SU-DHL-6 (cell line): ENCODE measurements around the gene VPS4A.

ENCODE experiments used
- H2AFZ ChIP-seq: fragments of 200-600 bp; sonication (generic); 2 replicates; pipeline ENCODE4 v1.6.1; 2014; ENCODE audit warnings: low read depth, mild to moderate bottlenecking, moderate library complexity, mixed read lengths, antibody characterized with exemption, low read length; ENCODE audit not compliant: severe bottlenecking
- H3F3A ChIP-seq: fragments of 200-600 bp; shearing (Covaris generic); 2 replicates; pipeline ENCODE4 v1.6.0; 2016; ENCODE audit warnings: antibody characterized with exemption, mild to moderate bottlenecking; ENCODE audit not compliant: insufficient read depth
- H3K27ac ChIP-seq: fragments of 200-600 bp; sonication (generic); 2 replicates; pipeline ENCODE4 v1.5.1; 2016; ENCODE audit warnings: low read depth, mild to moderate bottlenecking, low read length, moderate library complexity, mixed read lengths
- H3K27me3 ChIP-seq: fragments of 200-600 bp; sonication (generic), shearing (Covaris generic); 2 replicates; pipeline ENCODE4 v1.6.0; 2014; ENCODE audit warnings: mild to moderate bottlenecking, low read length
- H3K36me3 ChIP-seq: fragments of 200-600 bp; sonication (generic); 2 replicates; pipeline ENCODE4 v1.6.1; 2014; ENCODE audit warnings: mild to moderate bottlenecking, low read length, mixed read lengths
- H3K4me2 ChIP-seq: fragments of 300-600, 200-600 bp; shearing (Covaris generic), sonication (generic); 2 replicates; pipeline ENCODE4 v1.6.0; 2014; ENCODE audit warnings: low read length, low read depth, mild to moderate bottlenecking; ENCODE audit not compliant: poor library complexity, severe bottlenecking
- H3K4me3 ChIP-seq: fragments of 200-600 bp; sonication (generic); 2 replicates; pipeline ENCODE4 v1.5.1; 2014; ENCODE audit warnings: antibody characterized with exemption, low read length, mild to moderate bottlenecking, mixed read lengths; ENCODE audit not compliant: insufficient read depth, poor library complexity, severe bottlenecking
- H3K79me2 ChIP-seq: fragments of 200-600 bp; sonication (generic); 2 replicates; pipeline ENCODE4 v1.6.1; 2014; ENCODE audit warnings: mild to moderate bottlenecking, low read length, moderate library complexity; ENCODE audit not compliant: insufficient read depth
- H3K9ac ChIP-seq: fragments of 200-600 bp; sonication (generic); 2 replicates; pipeline ENCODE4 v1.7.0; 2014; ENCODE audit warnings: mild to moderate bottlenecking, low read length
- H3K9me2 ChIP-seq: fragments of 200-600 bp; sonication (generic); replicated peaks from 2 replicates; pipeline ENCODE4 v1.6.1; 2014; ENCODE audit warnings: low read length; ENCODE audit not compliant: insufficient read depth
- H3K9me3 ChIP-seq: fragments of 200-600 bp; sonication (generic); 2 replicates; pipeline ENCODE4 v1.6.1; 2014; ENCODE audit warnings: low read length, mixed read lengths; ENCODE audit not compliant: insufficient read depth
- H4K20me1 ChIP-seq: fragments of 200-600 bp; sonication (generic); 2 replicates; pipeline ENCODE4 v1.6.1; 2014; ENCODE audit warnings: low read depth, mild to moderate bottlenecking, antibody characterized with exemption, low read length, moderate library complexity, mixed read lengths
- CTCF ChIP-seq: fragments of 200-600 bp; sonication (generic); IDR thresholded peaks from one replicate; pipeline ENCODE4 v1.5.1; 2017; ENCODE audit warnings: antibody characterized with exemption, mild to moderate bottlenecking, low read length, moderate library complexity; ENCODE audit not compliant: insufficient read depth, poor library complexity, severe bottlenecking
- EZH2phosphoT487 ChIP-seq: fragments of 200-600 bp; sonication (generic), shearing (Covaris generic); conservative IDR thresholded peaks from 2 replicates; pipeline ENCODE4 v1.6.1; 2018; ENCODE audit warnings: mild to moderate bottlenecking, antibody characterized with exemption, low read length, moderate library complexity, mixed read lengths

The VPS4A gene

GRCh38 chr16:69338557-69339288, 27.6 kb downstream of the VPS4A start:
- Histone ChIP-seq H2AFZ (peak overlapping the region; percentile 73), H3K79me2 (peaks cover 37% of the 10 kb centered on the region), H3K4me2 (peak overlapping the region; percentile 88), H3K4me3 (peak overlapping the region; percentile 82), H3K9me3 (no peaks in the 10 kb centered on the region), H3F3A (peaks cover 24% of the 10 kb centered on the region), H3K9ac (peak overlapping the region; percentile 97), H3K36me3 (peaks cover 14% of the 10 kb centered on the region), H3K27ac (peak overlapping the region; percentile 71), H3K27me3 (no peaks in the 10 kb centered on the region), H3K9me2 (no peaks in the 10 kb centered on the region), H4K20me1 (no peaks in the 10 kb centered on the region)
- TF ChIP-seq CTCF: no peak
- TF ChIP-seq EZH2phosphoT487: no peak

- H3K27me3 ChIP-seq: no peaks in the 10 kb centered on the region
- no peaks in the 10 kb centered on the region for H3K9me3 ChIP-seq
- peak within 1 kb of the TSS; percentile 73 for H2AFZ ChIP-seq
- H3K4me2 ChIP-seq: peak within 1 kb of the TSS; percentile 88
- H3K9ac ChIP-seq: peak within 1 kb of the TSS; percentile 97
- TF ChIP-seq EZH2phosphoT487: no peak
- TF ChIP-seq CTCF: peak; percentile 35
- H3K36me3 ChIP-seq: peaks cover 16% of the 10 kb centered on the region
- peaks cover 37% of the 10 kb centered on the region for H3K79me2 ChIP-seq
- no peaks in the 10 kb centered on the region for H4K20me1 ChIP-seq
- H3K9me2 ChIP-seq: no peaks in the 10 kb centered on the region
- peak within 1 kb of the TSS; percentile 71 for H3K27ac ChIP-seq
- peak within 1 kb of the TSS; percentile 82 for H3K4me3 ChIP-seq
- H3F3A ChIP-seq: peaks cover 24% of the 10 kb centered on the region
Measured at GRCh38 chr16:69339289-69340094, 28.3 kb downstream of the VPS4A start, which contains the start of the genes COG8 and NIP7. Gene COG8, minus strand, starts transcription at chr16:69339564. Its CDS starts 12 bp downstream, at chr16:69339552. Gene NIP7, plus strand, starts transcription at chr16:69339772. Its CDS starts 58 bp downstream, at chr16:69339830.

- Histone ChIP-seq H2AFZ (peak overlapping the region; percentile 39), H3K9me2 (no peaks in the 10 kb centered on the region), H4K20me1 (no peaks in the 10 kb centered on the region), H3K27ac (peak overlapping the region; percentile 71), H3K79me2 (peaks cover 37% of the 10 kb centered on the region), H3K36me3 (peaks cover 16% of the 10 kb centered on the region), H3K27me3 (no peaks in the 10 kb centered on the region), H3K9ac (peak overlapping the region; percentile 97), H3F3A (peaks cover 24% of the 10 kb centered on the region), H3K4me3 (peak overlapping the region; percentile 82), H3K9me3 (no peaks in the 10 kb centered on the region), H3K4me2 (peak overlapping the region; percentile 88)
- TF ChIP-seq CTCF: no peak
- no peak for TF ChIP-seq EZH2phosphoT487
Measured at GRCh38 chr16:69340095-69340644, 29.0 kb downstream of the VPS4A start.
